Activated effector memory CD4-positive, alpha-beta T cell treated with Interleukin-2 at 50 U/mL for 16 hours (primary cell): Measurements from ENCODE around the gene WIPI1.
"Not testable (repeated sequence)": the region's sequence is repeated elsewhere in the genome, so short reads cannot be mapped to it uniquely, and the experiment has no call there.

Experiments used
- DNase-seq: peaks from one replicate; pipeline ENCODE4 v3.0.0-alpha.2; 2020

WIPI1 gene

GRCh38 chr17:68413597-68414560 is 43.4 kb downstream of the WIPI1 start:
- DNase-seq, result peak; percentile 55

GRCh38 chr17:68407656-68408055 is 49.6 kb downstream of the WIPI1 start:
- not testable (repeated sequence) for DNase-seq

DNA sequence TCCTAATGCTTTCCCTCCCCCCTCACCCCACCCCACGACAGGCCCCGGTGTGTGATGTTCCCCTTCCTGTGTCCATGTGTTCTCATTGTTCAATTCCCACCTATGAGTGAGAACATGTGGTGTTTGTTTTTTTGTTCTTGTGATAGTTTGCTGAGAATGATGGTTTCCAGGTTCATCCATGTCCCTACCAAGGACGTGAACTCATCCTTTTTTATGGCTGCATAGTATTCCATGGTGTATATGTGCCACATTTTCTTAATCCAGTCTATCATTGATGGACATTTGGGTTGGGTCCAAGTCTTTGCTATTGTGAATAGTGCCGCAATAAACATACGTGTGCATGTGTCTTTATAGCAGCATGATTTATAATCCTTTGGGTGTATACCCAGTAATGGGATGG is 53.5 kb downstream of the WIPI1 start:
- DNase-seq, result not testable (repeated sequence)

GRCh38 chr17:68403122-68403521 is 54.2 kb downstream of the WIPI1 start:
- no peak for DNase-seq

- no peak for DNase-seq
These were observed 56.0 kb downstream of the WIPI1 start for GRCh38 chr17:68401288-68401687.

- no peak for DNase-seq
These were observed 56.9 kb downstream of the WIPI1 start for GRCh38 chr17:68400404-68400735.

GRCh38 chr17:68399638-68400403 is 57.5 kb downstream of the WIPI1 start:
- peak; percentile 19 for DNase-seq

- DNase-seq, result no peak
These were observed 58.3 kb downstream of the WIPI1 start for GRCh38 chr17:68398691-68399637.

- DNase-seq, result no peak
These were observed 60.2 kb downstream of the WIPI1 start for GRCh38 chr17:68397108-68397536.

DNA sequence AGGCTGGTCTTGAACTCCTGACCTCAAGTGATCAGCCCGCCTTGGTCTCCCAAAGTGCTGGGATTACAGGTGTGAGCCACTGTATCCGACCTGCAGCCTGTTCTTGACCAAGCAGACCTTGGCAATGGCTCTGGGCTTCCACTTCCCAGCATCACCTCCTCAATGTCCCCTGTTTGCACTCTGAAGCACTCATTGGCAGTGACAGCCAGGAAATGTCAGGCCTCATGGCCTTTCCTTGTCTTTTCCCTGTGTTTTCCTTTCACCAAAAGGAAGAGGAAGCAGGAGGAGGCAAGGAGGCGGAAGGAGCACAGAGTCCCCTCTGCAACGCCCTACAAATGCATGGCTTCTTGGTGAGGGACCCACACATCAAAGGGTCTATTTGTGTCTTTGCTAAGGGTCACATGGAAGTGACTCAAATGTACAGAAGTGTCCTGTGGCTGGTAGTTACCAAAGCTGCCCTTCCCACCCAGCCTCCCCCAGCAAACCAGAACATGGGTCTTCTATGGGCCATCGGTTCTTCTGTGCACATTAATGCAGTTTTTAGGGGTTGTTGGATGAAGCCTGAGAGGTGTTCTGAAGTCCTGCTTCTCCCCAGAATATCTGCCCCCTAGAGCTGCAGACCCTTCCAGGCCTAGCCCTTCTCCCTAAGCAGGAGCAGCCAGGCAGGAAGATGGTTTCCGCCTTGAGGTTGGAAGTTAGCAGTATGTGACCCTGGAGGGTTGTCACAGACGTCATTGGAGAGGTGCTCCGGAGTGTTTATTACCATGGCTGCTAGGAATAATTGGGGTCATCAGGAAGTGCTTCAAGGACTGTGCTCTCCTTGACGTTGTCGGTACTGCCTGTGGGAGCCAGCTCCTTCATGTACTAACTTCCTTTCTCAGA is 60.8 kb downstream of the WIPI1 start:
- no peak for DNase-seq

DNA sequence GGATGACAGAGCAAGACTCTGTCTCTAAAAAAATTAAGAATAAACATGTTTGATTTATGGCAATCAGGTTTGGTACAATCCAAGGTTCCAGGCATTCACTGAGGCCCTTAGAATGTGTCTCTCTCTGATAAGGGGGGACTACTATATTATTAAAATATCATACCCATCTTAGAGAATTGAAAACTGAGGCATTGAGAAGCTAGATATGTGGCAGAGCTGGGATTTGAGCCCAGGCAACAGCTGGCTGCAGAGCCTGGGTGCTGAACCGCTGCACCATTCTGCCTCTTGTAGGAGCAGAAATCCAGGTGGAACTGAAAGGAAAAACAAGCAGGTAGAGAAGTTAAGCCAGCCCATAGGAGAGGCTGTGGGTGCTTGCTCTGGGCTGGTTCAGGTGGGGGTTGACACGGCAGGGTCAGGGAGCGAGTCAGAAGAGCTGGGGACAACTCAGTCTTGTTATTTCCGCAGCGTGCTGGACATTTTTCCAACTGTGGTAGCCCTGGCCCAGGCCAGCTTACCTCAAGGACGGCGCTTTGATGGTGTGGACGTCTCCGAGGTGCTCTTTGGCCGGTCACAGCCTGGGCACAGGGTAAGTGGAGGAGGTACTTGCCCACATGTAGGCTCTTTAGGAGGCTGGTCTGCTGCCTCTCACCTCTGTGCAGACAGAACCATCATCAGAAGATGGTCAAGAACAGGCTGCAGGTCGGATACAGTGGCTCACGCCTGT is 62.5 kb downstream of the WIPI1 start:
- DNase-seq, result no peak

- DNase-seq, result no peak
These were observed 65.6 kb downstream of the WIPI1 start for GRCh38 chr17:68391561-68392268.

- no peak for DNase-seq
These were observed 66.3 kb downstream of the WIPI1 start for GRCh38 chr17:68390888-68391545.

DNA sequence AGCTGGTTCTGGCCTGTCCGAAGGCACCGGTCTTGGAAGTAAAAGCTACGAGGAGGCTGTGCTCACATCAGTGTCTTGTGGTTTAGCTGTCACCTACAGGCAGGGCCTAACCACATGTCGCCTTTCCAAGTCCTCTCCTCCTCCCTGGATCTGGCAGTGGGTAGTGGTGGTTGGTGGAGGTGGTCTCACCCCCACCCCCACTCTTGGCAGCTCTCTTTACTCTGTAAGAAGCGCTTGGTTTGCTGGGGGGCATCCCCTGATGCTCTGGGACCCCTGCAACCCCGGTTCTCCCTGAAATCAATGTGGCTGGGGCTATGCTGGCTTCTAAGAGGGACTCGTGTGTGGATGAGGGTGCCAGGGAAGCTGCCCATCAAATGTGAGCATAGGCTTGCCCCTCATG is 68.3 kb downstream of the WIPI1 start:
- no peak for DNase-seq

- no peak for DNase-seq
These were observed 69.7 kb downstream of the WIPI1 start for GRCh38 chr17:68387435-68388218.

DNA sequence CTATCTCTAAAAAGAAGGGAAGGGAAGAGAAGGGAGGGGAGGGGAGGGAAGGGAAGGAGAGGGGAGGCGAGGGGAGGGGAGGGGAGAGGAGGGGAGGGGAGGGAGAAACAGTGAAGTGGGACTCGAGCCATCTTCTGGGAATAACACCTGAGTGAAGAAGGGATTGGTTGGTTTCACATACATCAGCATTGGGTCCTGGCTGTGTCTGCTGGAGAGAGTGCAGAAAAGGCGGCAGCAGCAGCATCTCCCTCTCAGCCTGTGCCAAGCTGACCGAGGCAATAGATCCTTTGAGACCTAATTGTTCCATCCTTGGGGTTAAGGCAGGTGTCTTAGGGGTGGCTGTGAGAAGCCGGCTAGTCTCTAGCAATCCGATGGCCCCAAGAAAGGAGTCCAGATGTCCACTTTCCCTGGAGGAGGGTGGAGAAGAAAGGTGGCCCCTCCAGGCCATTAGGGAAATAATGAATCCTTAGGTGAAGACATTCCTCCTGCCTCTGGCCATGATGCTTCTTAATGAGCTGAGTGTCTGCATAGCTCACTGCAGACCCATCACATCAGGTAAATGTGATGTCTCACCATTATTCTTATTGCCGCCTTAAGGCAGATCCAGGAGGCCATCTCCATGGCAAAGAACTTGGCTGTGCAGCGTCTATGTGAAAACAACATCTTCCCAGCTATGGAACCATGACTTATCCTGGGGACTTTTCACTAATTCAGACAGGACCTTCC is 71.6 kb downstream of the WIPI1 start:
- no peak for DNase-seq

- no peak for DNase-seq
These were observed 72.4 kb downstream of the WIPI1 start for GRCh38 chr17:68384941-68385340.

GRCh38 chr17:68384471-68384870 is 72.8 kb downstream of the WIPI1 start:
- no peak for DNase-seq
